HG03064 (cell line): ENCODE results near the gene ETNK2.

Experiments used
- ATAC-seq: cut with Tn5 transposase; IDR thresholded peaks from one replicate; pipeline ENCODE4 v1.9.1; 2021; ENCODE audit warnings: low read depth; ENCODE audit not compliant: unreplicated experiment

Gene ETNK2

DNA sequence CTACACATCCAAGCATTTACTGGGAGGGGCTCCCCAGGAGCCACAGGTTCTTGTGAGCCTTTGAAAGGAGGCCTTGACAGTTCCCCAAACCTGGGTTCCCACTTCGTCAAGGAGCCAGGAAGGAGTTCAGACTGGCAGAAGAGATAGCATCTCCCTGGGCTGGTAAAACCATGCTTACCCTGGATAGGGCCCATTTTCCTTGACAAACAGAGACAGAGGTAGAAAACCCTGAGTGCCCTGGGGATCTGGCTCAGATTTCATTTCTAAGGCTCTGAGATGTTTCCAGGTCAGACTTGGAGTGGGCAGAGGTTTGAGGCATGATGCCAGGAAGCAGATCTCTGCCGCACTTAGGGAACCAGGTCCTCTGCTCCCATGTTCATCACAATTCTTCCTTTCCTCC, 2.7 kb downstream of the ETNK2 start:
- ATAC-seq = no peak

DNA sequence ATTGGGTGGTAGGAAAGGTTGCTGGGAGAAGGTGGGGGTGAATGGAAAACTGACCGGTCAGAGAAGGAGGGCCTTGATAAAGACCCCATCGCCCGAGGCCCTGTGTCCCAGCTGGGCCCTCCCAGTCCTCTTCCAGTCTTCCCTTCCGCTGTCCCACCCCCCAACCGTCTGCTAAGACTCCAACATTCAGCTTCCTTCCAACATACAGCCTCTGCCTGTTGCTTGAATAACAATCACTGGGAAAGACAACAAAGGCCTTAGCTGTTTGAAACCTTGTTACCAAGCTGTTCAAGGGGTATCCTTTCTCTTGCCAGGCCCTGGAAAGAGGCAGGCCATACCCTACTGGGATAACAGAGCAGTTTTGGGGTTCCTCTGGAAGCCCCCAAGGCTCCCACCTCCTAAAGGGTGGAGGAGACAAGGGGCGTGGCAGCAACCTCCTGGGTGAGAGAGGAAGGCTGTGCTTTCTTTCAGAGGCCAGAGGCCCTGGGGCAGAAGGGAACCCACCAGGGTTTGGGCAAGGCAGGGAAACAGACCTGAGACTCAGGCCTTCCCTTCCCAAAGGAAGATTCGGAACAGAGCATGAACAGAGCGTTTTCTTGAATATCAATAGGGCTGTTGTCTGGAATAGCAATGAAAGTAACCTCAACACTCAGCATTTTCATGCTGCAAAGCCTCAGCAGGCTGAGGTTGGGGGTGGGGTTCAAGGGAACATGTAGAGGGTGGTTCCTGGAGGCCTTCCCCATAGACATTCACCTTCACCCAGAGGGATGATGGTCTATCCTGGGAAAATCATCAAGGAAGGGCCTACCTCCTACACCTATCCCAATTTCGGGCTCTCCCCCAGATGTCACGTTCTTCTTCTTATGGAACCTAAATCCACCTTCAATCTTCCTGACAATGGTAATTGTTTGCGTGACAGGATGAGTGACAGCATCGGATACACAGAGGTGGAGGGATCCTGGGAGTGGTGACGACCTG, 4.1 kb downstream of the ETNK2 start:
- no peak for ATAC-seq

DNA sequence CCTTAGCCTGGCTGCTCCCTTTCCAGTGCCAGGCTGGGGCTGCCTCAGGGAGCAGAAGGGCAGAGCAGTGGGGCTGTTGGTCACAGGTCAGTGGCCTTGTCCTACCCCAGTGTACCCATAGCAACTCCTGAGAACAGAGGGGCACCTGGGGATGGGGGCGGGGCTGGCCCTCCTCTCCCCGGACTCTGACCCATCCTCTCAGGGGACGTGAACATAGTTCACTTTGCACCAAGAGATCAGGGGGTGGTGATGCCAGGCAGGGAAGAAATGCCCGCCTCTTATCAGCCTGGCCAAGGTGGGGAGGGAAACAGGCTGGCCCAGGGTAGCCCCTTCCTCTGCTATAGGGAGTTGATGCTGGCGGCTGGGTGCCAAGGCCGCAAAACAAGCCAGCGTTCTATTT, 4.9 kb downstream of the ETNK2 start:
- ATAC-seq = no peak

DNA sequence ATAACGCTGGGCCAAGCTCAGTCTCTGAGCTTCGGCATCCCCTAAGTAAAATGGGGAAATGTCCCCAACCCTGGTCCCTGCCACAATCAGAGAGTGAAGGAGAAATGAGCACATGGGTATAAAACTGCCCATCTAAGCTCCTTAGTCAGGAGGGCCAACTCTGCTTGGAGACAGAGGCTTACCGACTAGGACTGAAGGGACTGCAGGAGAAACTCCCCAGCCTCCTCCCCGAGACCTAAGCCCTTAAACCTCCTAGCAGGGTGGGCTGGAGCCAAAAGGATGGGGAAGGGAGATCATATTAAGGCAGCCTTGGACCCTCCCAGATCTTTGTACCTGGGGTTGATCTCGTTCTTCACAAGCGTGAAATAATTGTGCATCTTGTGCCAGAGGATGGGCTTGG, 5.5 kb downstream of the ETNK2 start:
- ATAC-seq = no peak

DNA sequence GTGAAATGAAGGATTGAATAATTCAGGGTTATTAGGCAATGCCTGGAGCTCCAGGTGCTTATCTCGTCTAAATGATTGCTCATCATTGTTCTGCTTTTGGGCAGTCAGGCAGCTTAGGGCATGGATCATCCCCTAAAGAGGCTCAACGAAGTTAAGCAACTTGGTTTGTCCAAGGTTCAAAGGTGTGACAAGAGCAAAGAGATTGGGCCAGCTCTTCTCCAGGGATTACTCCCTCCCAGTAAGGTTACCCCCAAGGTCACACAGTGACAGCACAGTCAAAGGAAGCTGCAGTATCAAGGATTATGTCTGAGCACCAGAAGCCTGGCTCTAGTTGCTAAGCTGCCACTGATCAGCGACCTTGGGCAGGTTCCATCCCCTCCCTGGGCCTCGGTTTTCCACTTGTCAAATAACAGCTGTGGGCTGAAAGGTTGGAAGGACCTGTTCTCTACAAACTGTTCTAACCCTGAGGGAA, 6.8 kb downstream of the ETNK2 start:
- ATAC-seq = no peak

DNA sequence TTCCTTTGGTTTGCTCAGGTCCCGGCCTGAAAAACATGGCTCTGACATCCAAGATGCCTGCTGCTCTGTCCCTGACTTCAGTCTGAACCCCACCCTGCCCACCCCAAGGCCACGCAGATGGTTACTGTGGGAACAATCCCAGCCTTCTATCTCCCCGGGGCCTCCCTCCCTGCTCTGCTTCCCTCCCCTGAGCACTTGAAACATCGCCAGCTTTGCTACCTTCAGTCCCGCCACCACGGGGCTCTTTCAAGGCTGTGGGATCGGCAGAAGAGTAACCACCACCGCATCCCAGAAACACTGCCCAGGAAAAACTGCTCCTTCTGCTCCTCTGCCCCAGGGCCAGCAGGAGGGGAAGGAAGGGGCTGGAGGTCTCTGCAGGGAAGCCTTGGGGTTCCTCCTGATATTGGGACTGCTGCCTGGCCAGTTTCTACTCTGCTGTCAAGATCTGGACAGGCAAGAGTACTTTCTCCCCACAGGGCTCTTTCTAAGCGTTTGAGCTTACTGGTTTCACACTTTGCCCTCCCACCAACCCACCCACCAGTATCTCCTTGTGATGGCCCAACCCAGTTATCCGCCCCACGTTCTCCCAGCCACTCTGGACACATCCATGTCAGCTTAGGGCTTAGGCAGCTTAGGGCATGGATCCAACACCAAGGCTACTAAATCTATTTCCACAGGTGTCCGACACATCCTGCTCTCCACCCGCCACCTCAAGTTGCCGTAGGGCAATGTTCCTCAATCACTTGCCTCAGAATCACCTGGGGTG, 8.4 kb downstream of the ETNK2 start:
- ATAC-seq = no peak

DNA sequence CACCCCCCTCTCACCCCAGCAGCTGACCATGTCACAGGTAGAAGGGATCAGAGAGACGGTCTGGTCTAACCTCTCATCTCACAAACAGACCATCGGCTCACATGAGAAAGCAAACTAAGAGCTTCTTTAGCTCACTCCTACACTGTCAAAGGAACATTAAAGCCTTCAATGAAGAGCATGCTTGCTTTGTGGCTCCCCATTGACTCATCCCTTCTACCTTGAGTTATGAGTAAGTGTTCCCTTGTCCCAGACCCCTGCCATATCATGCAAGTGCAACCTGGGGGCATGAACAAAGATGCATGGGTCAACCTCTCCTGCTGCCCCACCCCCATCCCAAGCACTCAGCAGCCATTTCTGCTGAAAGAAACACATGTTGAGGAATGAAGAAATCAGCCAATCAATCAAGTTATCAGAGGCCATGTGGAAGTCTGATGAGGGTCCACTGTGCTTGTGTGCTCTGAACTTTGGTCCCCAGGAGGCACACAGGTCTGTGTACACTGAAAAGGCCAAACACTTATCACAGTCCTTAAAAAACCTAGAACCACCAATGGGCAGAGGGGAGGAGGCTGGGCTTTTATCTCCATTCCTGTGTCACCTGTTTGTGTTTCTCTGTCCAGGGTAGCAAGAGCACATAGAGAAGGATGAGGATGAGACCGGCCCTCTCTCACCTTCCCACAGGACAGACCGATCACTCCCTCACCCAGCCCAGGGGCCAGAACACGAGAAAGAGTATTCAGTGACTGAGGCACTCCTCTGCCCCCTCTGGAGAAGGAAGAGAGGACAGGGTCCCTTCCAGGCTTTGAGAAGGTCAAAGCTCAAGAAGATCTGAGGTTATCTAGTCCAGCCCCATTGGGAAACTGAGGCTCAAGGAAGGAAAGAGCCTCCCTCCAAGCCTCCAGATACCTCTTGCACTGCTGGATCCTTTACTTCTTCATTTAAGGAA, 9.5 kb downstream of the ETNK2 start:
- ATAC-seq = no peak

DNA sequence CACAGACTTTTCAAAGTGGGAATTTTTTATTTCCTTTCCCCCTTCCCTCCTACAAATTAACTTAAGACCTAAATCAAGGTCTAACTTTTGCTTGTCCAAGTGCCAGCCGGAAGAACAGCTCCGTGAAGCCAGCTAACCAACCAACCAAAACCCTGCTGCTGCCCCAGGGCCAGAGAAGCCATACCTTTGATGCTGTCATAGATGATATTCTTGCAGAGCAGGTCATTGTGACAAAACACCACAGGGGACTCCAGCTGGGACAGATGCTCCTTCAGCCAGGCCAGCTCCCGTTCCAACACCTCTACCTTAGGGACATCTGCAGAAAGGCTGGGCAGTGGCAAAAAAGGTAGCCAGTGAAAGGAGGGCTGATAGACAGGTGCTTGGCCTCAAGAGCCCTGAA, 10.7 kb downstream of the ETNK2 start:
- no peak for ATAC-seq

DNA sequence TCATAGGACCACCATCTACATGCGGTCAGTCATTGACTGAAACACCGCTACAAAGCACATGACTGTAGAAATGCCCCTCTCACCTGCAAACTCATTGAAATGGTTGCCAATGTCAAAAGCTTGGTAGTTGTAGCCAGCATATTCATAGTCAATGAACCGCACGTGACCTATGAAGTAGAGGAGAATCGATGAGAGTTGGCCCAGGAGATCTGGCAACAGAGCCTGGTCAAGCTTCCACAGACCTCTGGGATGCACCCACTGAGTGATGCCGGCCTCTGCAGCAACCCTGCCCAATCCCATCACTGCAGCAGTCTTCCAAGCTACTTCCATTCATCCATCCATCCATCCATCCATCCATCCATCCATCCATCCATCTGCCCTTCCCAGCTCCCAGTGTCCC, 11.9 kb downstream of the ETNK2 start:
- ATAC-seq = no peak

DNA sequence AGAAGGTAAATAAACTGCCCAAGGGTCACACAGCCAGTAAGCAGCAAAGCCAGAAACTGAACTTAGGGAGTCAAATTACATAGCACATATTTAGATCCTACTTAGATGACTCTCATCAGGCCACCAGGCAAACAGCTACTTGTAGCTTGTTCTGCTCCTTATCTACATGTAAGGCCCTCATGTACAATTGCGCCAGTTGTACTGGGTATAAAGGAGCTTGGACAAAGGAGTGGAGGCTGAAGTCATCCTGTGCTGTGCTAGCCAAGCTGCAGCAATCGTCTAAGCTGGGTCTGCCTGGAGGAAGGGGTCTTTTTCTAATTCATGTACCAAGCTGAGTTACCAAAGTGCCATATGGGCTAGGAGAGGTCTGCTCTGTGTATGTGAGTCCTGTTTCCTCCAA, 12.8 kb downstream of the ETNK2 start:
- no peak for ATAC-seq

DNA sequence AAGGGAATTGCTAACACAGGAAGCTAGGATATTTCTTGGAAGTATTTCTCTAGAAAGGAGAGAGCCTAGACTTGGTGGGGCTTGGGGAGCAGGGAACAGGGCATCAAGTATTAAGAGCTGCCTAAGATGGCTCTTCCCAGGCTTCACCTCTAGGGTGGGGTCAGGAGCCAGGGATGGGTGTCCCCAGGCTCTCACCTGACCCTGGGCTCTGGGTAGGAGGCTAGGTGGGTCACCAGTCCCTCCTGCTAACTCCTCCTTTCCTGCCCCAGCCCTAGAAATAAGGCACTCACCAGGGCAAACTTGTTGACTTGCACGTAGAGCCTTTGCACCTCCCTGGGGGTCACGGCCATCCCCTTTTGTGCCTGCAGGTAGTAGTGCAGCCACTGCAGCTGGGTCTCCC, 15.0 kb downstream of the ETNK2 start:
- ATAC-seq = no peak

DNA sequence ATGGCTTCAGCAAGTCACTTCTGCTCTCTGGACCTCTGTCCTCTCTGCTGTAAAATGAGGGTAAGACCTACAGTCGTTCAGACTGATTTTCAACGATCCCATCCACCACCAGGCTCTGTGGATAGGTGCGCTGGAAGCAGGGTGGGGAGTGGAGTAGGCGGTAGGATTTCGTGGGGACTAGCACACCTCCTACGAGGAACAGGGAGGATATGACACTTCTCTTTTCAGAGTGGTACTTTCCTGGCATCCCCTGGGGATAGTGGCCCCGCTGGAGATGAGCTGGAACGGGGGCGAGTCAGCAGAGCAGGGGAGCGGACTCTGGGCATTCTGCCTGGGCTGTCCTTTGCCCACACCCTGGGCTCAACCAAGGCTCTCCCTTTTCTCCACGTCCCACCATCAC, 17.7 kb downstream of the ETNK2 start:
- ATAC-seq = no peak

DNA sequence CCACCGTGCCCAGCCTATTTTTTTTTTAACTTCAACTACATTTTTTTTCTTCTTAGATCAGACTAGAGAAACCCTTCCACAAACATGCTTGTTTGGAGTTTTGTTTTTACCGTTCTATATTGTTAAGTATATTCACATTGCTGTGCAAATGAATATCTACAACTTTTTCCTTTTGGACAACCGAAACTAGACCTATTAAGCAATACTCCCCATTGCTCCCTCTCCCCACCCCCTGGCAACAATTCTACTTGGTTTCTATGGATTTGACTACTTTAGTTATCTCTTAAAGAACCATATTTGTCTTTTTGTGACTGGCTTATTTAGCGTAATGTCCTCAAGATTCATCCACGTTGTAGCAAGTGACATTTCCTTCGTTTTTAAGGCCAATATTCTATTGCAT, 19.1 kb downstream of the ETNK2 start:
- ATAC-seq = no peak

DNA sequence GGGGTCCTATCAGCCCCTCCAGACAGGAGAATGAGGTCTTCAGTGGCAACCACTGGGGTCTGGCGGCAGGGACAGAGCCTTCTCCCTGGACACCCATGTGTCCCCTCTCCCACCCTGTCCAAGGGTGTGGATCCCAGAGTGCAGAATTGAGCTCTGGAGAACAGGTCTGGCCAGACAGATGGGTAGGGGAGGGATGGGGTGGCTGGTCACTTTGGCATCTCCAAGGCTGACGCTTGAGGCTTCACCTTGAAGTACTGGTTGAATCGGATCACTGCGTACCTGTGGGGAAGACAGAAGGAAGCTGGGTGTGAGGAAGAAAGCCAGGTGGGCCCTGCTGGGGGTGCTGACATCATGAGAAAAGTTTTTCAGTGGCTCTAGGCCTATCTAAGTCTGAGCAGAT, 19.9 kb downstream of the ETNK2 start:
- no peak for ATAC-seq

DNA sequence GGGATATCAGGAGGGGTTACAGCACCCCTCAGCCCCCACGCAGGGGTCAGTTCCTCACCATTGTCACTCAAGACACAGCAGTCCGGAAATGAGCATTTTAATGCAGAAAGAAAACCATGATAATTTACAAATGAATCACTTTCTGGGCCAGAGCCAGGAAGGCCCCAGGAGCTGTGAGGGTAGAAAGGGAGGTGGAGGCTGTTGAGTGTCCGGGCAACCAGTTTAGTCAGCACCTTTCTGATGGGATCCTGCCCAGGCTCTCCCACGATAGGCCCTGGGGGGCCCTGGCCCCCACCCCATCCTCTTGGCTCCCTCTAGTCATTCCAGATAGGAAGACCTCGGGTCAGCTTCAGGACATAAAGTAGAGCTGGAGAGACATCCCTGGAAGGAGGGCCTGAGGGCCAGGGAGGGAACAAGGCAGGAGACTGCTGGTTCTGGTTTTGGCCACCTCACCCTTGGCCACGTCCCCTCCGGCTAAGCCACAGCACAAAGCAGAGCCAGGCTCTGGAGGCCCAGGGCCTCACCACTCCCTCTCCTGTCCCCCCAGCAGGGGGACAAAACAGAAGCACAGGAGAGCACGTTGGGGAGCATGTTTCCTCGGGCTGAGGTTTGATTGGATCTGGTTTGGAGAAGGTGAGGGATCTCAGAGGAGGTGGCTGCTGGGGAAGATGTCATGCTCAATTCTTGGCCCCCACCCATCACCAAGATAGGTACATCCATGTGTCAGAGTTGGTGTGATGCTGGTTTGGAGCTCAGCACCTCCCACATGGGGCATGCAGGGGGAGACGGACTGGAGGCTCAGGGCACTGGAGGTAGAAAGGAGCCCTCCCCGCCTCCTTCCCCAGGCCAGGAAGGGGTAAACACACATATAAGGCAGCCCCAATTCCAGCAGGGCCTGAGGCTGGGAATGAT, 20.6 kb downstream of the ETNK2 start:
- ATAC-seq = no peak

DNA sequence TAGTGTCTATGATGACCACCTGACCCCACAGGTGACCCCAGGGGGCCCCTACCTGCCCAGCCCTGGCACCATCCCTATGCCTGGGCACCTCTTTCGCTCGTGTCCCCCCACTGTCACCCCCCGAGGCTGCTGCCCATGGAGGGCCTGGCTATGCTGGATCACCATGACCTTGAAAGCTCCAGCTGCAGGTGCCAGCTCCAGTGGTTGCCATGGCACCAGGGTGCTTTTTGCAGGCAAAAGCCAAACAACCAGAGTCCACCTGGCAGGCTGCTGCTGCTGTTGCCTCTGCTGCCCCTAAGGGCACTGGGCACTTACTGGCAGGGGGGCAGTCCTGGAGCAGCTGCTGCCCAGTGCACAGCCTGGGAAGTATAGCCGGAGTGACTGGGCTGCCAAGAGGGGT, 21.7 kb downstream of the ETNK2 start:
- no peak for ATAC-seq

DNA sequence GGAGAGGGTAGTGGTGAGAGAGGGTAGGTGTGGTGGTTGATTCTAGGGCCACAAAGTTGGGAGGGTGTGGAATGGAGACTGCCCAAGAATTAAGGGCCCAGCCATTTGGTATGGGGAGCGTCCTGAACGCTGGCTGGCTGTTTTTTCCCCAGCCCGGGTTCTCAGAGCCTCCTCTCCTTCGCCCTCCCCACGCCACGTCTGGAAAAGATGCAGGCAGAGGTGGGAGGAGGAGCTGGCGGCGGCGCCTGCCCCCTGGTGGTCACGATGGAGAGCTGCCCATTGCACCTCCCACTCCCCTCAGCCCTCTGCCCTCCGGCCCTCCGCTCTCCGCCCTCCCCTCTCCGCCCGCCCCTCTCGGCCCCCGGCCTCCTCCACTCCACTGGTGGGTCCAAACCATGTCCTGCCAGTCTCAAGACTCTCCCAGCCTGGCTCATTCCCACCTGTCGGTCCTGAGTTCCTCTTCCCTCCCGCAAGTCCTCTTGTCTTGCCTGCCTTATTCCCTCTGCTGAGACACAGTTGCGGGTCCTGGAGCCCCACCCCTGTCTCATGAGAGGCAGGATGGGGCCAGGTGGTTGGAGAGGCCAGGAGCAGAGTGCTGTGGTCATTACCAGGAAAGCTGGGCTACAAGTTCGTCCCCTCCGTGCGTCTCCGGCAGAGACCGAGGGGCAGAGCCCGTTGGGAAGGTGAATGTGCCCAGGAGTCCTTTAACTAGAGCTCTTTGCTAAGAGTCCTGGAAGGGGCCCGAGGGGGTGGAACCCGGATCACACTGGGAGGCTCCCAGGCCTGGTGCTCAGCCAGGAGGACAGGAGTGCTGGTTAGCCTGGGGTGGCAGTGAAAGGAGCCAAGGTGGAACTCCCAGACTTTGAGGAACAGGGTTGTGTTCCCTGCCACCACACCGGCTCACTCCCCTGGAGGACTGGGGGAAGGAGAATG, 22.6 kb downstream of the ETNK2 start:
- no peak for ATAC-seq

DNA sequence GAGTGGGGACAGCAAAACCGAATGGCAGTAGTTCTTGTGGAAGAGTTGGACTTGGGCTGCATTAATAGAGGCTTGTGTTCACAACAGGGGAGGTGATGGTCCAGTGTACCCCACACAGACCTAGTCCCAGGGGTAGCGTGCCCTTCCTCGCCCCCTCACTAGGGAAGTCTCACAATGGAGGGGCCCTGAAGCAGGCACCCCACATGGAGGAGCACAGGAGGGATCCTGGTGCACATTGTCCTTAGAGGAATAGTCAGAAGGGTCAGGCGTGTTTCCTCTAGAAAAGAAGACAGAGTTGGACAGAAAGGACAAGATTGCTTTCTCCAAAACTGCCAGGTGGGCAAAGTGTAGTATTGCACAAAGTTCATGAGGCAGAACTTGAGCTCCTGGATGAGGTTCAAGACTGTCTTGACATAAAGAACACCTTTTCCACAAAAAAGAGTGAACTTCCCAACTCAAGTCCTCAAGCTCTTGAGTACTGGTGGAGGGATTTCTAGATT, 23.3 kb downstream of the ETNK2 start:
- no peak for ATAC-seq
